ENCODE measurements around the gene CCDC66. TPM values are rescaled to one million over a fixed set of nuclear protein-coding genes. Genes with fewer than 3 reads are reported as not detected.
"Not testable (repeated sequence)": the region's sequence is repeated elsewhere in the genome, so short reads cannot be mapped to it uniquely, and the experiment has no call there.

The CCDC66 gene
- total RNA-seq, 6 donors from 2014 or later: 19.8 to 78.2 (median 27.3) TPM

- Histone ChIP-seq H3K4me3 (no peak overlapping the region), H3K4me1 (no peaks in the 10 kb centered on the region), H3K36me3 (peaks cover 0 to 21% (median 3%) of the 10 kb centered on the region in 4 donors), H3K9me3 (no peaks in the 10 kb centered on the region), H3K27ac (peak overlapping the region in 1 of 4 donors; percentile 5), H3K27me3 (no peaks in the 10 kb centered on the region)
- ATAC-seq (ENCODE audit: low FRiP score in 2 of 2) (no peak), DNase-seq (no peak)
- 46 to 67% methylated on average over 1 of the region's 1 CpG for WGBS, 2 donors
- TF ChIP-seq POLR2AphosphoS5 (IDR thresholded peaks at IDR 0.05) (no peak), CTCF (IDR thresholded peaks at IDR 0.05) (no peak), POLR2A (IDR thresholded peaks at IDR 0.05) (no peak), EP300 (IDR thresholded peaks at IDR 0.05) (no peak)
Observed at GRCh38 chr3:56590814-56591213, 33.8 kb downstream of the CCDC66 start.

- Histone ChIP-seq H3K4me1 (no peaks in the 10 kb centered on the region), H3K4me3 (no peak overlapping the region), H3K36me3 (peaks cover 0 to 25% (median 3%) of the 10 kb centered on the region in 4 donors), H3K27me3 (no peaks in the 10 kb centered on the region), H3K27ac (peak overlapping the region in 1 of 4 donors; percentile 5), H3K9me3 (no peaks in the 10 kb centered on the region)
- WGBS, 2 donors: 26 to 31% methylated on average over 2 of the region's 2 CpGs
- no peak for DNase-seq
- TF ChIP-seq EP300 (IDR thresholded peaks at IDR 0.05) (no peak), POLR2A (IDR thresholded peaks at IDR 0.05) (no peak), CTCF (IDR thresholded peaks at IDR 0.05) (no peak), POLR2AphosphoS5 (IDR thresholded peaks at IDR 0.05) (no peak)
- ATAC-seq (ENCODE audit: low FRiP score in 2 of 2): no peak
Observed at GRCh38 chr3:56591262-56591661, 34.3 kb downstream of the CCDC66 start.

- H3K27me3 ChIP-seq: no peaks in the 10 kb centered on the region
- no peaks in the 10 kb centered on the region for H3K4me1 ChIP-seq
- TF ChIP-seq CTCF (IDR thresholded peaks at IDR 0.05) (no peak), POLR2A (IDR thresholded peaks at IDR 0.05) (peak in 1 of 4 donors; percentile 37), POLR2AphosphoS5 (IDR thresholded peaks at IDR 0.05) (no peak), EP300 (IDR thresholded peaks at IDR 0.05) (no peak)
- WGBS, 2 donors: 83 to 94% methylated on average over 6 of the region's 6 CpGs
- ATAC-seq (ENCODE audit: low FRiP score in 2 of 2) (no peak), DNase-seq (no peak)
- no peaks in the 10 kb centered on the region for H3K9me3 ChIP-seq
- H3K4me3 ChIP-seq: no peak overlapping the region
- no peak overlapping the region for H3K27ac ChIP-seq
- H3K36me3 ChIP-seq: peaks cover 0 to 45% (median 3%) of the 10 kb centered on the region in 4 donors
Observed at GRCh38 chr3:56593455-56594158, 36.6 kb downstream of the CCDC66 start.

GRCh38 chr3:56595975-56596840 lies 39.2 kb downstream of the CCDC66 start:
- H3K27ac ChIP-seq: no peak overlapping the region
- H3K4me1 ChIP-seq: no peaks in the 10 kb centered on the region
- ATAC-seq (ENCODE audit: low FRiP score in 2 of 2) (no peak), DNase-seq (no peak)
- no peak overlapping the region for H3K4me3 ChIP-seq
- TF ChIP-seq CTCF (IDR thresholded peaks at IDR 0.05): no peak
- TF ChIP-seq EP300 (IDR thresholded peaks at IDR 0.05): no peak
- TF ChIP-seq POLR2AphosphoS5 (IDR thresholded peaks at IDR 0.05): no peak
- TF ChIP-seq POLR2A (IDR thresholded peaks at IDR 0.05): no peak
- H3K36me3 ChIP-seq: peaks cover 0 to 50% (median 7%) of the 10 kb centered on the region in 4 donors
- H3K27me3 ChIP-seq: no peaks in the 10 kb centered on the region
- no peaks in the 10 kb centered on the region for H3K9me3 ChIP-seq
- 94 to 96% methylated on average over 11 of the region's 11 CpGs for WGBS, 2 donors

GRCh38 chr3:56608479-56608878 lies 51.5 kb downstream of the CCDC66 start:
- H3K27me3 ChIP-seq; H3K27ac ChIP-seq; H3K4me3 ChIP-seq; DNase-seq; H3K9me3 ChIP-seq; ATAC-seq (ENCODE audit: low FRiP score in 2 of 2); H3K4me1 ChIP-seq: not testable (repeated sequence)
- H3K36me3 ChIP-seq: peaks cover 0 to 39% (median 16%) of the 10 kb centered on the region in 4 donors
- 79 to 90% methylated on average over 1 to 2 of the region's 2 CpGs for WGBS, 2 donors

All from upper lobe of left lung (tissue), 6 donors.